Activated naive CD8-positive, alpha-beta T cell (primary cell): ENCODE measurements around the gene CTPS1.

Experiments used
- H3K27ac Mint-ChIP-seq: one replicate; pipeline ENCODE4 v1.8.0; 2021; ENCODE audit warnings: mixed read lengths
- H3K27me3 Mint-ChIP-seq: one replicate; pipeline ENCODE4 v1.8.0; 2021; ENCODE audit warnings: mixed read lengths
- H3K36me3 Mint-ChIP-seq: one replicate; pipeline ENCODE4 v1.8.0; 2021; ENCODE audit warnings: mixed read lengths
- H3K4me1 Mint-ChIP-seq: one replicate; pipeline ENCODE4 v1.8.0; 2021; ENCODE audit warnings: low read depth, mixed read lengths
- H3K4me3 Mint-ChIP-seq: one replicate; pipeline ENCODE4 v1.8.0; 2021; ENCODE audit warnings: mild to moderate bottlenecking, mixed read lengths
- H3K9me3 Mint-ChIP-seq: one replicate; pipeline ENCODE4 v1.8.0; 2021; ENCODE audit warnings: low read depth, mixed read lengths

Gene CTPS1

DNA sequence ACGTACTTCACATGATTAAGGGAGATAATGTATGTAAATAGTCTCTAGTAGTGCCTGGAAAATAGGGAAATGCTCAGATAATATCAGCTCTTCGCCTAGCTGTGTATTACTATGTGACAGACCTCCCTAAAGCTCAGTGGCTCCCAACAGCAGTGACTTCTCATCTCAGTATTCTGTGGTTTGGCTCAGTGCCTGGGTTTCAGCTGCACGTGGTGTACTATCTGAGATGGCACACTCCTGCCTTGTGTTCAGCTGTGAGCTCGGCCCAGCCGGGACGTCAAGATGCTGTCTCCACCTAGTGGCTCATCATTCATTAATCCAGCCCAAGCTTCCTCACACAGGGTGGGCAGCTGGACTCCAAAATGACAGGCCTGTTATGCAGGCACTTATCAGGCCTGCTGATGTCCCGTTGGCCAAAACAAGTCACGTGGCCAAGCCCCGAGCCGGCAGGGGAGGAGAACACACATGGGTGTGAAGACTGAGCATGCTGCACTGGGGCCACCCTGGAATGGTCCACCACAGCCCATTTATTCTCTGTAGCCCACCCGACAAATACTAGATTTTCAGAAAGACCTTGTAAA, 24.2 kb downstream of the CTPS1 start:
- peak overlapping the region; percentile 51 for H3K4me3 Mint-ChIP-seq
- peaks cover 18% of the 10 kb centered on the region for H3K36me3 Mint-ChIP-seq
- no peaks in the 10 kb centered on the region for H3K9me3 Mint-ChIP-seq
- H3K27ac Mint-ChIP-seq = peak overlapping the region; percentile 54
- H3K27me3 Mint-ChIP-seq = no peaks in the 10 kb centered on the region
- peaks cover 24% of the 10 kb centered on the region for H3K4me1 Mint-ChIP-seq

DNA sequence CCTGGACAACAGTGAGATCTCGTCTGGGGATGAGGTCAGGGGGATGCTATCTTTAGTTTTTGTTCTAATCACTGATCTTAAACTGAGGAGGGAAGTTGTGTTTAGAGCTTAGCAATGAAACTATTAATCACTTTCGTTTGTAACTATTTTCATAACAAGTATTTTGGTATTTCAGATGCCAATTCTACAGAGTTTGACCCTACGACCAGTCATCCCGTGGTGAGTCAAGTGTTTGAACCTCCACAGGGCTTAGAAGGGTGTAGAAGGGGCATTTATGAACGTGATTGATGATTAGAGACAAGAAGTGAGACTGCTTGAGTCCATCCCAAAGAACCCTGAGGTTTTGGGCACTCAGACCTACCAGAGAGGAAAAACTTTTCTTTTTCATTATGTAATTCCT, 26.4 kb downstream of the CTPS1 start:
- Mint-ChIP-seq H3K27ac (no peak overlapping the region), H3K27me3 (no peaks in the 10 kb centered on the region), H3K36me3 (peaks cover 16% of the 10 kb centered on the region)

GRCh38 chr1:41006942-41007865, 27.7 kb downstream of the CTPS1 start:
- Mint-ChIP-seq H3K27ac (no peak overlapping the region), H3K4me1 (peaks cover 17% of the 10 kb centered on the region), H3K4me3 (no peak overlapping the region), H3K9me3 (no peaks in the 10 kb centered on the region), H3K27me3 (no peaks in the 10 kb centered on the region), H3K36me3 (peaks cover 18% of the 10 kb centered on the region)

More for the DNA sequence above, 26.4 kb downstream of the CTPS1 start:
- H3K4me3 Mint-ChIP-seq = no peak overlapping the region
- peaks cover 22% of the 10 kb centered on the region for H3K4me1 Mint-ChIP-seq
- no peaks in the 10 kb centered on the region for H3K9me3 Mint-ChIP-seq

GRCh38 chr1:41009466-41009865, 30.0 kb downstream of the CTPS1 start:
- H3K27me3 Mint-ChIP-seq = no peaks in the 10 kb centered on the region
- no peak overlapping the region for H3K27ac Mint-ChIP-seq
- H3K4me3 Mint-ChIP-seq = no peak overlapping the region
- peaks cover 11% of the 10 kb centered on the region for H3K4me1 Mint-ChIP-seq
- no peaks in the 10 kb centered on the region for H3K9me3 Mint-ChIP-seq
- peaks cover 16% of the 10 kb centered on the region for H3K36me3 Mint-ChIP-seq

DNA sequence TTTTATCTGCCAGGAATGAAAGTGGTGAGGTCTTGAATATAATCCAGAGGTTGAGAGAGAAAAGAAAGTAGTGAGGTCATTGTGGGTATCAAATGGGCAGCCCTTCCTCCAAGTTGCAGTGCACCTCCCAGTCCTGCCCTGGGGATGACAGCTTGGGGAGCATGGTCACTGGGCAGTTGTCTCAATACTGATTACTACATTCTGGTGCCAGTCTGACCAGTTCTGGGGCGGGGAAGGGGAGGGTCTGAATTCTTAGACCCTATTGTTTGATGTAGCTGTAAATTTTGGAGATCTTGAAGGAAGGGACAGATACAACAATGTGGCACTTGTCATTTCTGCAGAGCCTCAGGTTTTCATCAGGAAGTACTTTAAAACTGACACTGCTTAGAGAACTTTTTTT, 30.8 kb downstream of the CTPS1 start:
- Mint-ChIP-seq H3K36me3 (peaks cover 16% of the 10 kb centered on the region), H3K4me3 (no peak overlapping the region), H3K27me3 (no peaks in the 10 kb centered on the region), H3K9me3 (no peaks in the 10 kb centered on the region), H3K4me1 (peaks cover 11% of the 10 kb centered on the region), H3K27ac (no peak overlapping the region)

DNA sequence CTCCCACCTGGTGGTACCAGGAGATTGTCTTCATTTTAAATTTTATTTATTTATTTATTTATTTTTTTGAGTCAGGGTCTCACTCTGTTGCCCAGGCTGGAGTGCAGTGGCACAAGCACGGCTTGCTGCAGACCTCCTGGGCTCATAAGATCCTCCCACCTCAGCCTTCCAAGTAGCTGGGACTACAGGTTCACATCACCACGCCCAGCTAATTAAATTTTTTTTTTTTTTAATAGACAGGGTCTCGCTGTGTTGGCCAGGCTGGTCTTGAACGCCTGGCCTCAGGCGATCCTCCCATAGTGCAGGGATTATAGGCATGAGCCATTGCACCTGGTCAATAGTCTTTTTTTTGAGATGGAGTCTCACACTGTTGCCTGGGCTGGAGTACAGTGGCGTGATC, 33.5 kb downstream of the CTPS1 start:
- Mint-ChIP-seq H3K27me3 (no peaks in the 10 kb centered on the region), H3K4me3 (no peak overlapping the region), H3K4me1 (peaks cover 11% of the 10 kb centered on the region), H3K27ac (no peak overlapping the region), H3K9me3 (no peaks in the 10 kb centered on the region), H3K36me3 (peaks cover 14% of the 10 kb centered on the region)

DNA sequence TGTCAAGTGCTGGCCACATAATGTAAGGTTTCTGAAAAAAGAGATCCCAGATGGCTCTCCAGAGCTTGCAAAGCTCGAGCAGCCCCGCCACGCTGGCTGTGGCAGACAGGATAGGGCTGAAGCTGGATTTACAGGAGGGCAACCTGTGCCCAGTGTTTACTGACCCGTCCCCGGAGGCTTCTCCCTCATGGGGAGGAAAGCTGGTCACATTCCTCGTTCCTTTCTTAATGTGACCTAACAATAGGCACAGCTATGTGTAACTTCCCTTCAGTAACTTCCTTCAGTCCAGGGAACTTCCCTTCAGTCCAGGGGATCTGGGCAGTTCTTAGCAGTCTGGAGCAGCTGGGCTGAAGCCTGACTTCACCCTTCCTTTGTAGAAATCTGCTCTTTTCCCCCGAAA, 34.3 kb downstream of the CTPS1 start:
- Mint-ChIP-seq H3K27ac (peak overlapping the region; percentile 11), H3K27me3 (no peaks in the 10 kb centered on the region), H3K36me3 (peaks cover 10% of the 10 kb centered on the region), H3K4me3 (no peak overlapping the region), H3K4me1 (peaks cover 11% of the 10 kb centered on the region), H3K9me3 (no peaks in the 10 kb centered on the region)

GRCh38 chr1:41014871-41015270, 35.4 kb downstream of the CTPS1 start:
- peak overlapping the region; percentile 16 for H3K27ac Mint-ChIP-seq
- peaks cover 8% of the 10 kb centered on the region for H3K36me3 Mint-ChIP-seq
- no peaks in the 10 kb centered on the region for H3K27me3 Mint-ChIP-seq
- peaks cover 11% of the 10 kb centered on the region for H3K4me1 Mint-ChIP-seq
- no peaks in the 10 kb centered on the region for H3K9me3 Mint-ChIP-seq
- no peak overlapping the region for H3K4me3 Mint-ChIP-seq

GRCh38 chr1:41015281-41015896, 35.9 kb downstream of the CTPS1 start:
- Mint-ChIP-seq H3K36me3 (peaks cover 8% of the 10 kb centered on the region), H3K27me3 (no peaks in the 10 kb centered on the region), H3K9me3 (no peaks in the 10 kb centered on the region), H3K4me1 (peaks cover 11% of the 10 kb centered on the region), H3K27ac (peak overlapping the region; percentile 17), H3K4me3 (no peak overlapping the region)

DNA sequence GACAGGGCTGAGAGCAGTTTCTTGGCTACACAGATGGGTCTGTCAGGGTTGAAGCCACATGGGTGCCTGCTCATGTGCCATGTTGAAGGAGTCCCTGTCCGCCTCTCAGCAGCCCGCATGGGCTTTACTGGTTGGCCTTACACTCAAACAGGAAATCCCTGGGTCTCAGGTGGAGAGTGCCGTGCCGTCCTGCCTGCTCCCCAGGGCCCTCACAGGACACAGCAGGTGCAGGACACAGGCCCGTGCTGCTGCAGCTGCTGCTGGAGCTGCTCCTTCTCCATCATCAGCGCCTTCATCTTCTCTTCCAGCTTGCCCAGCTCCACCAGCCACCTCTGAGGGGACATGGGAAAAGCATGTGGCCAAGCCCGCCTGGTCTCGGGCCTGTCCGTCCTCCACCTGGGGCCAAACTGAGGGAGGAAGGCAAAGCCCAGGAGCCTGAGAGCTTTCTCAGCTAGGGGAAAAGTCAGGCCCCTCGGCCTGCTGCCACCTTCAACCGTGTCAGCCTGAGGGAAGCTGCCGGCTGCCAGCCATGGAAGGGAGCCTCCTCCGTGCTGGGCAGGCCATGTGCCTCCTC, 36.5 kb downstream of the CTPS1 start:
- Mint-ChIP-seq H3K27me3 (no peaks in the 10 kb centered on the region), H3K9me3 (no peaks in the 10 kb centered on the region), H3K4me3 (no peak overlapping the region), H3K27ac (no peak overlapping the region), H3K36me3 (peaks cover 8% of the 10 kb centered on the region), H3K4me1 (peaks cover 11% of the 10 kb centered on the region)

GRCh38 chr1:41017141-41018017, 37.9 kb downstream of the CTPS1 start:
- H3K27ac Mint-ChIP-seq = no peak overlapping the region
- H3K9me3 Mint-ChIP-seq = no peaks in the 10 kb centered on the region
- H3K27me3 Mint-ChIP-seq = no peaks in the 10 kb centered on the region
- no peak overlapping the region for H3K4me3 Mint-ChIP-seq
- H3K36me3 Mint-ChIP-seq = peaks cover 4% of the 10 kb centered on the region
- H3K4me1 Mint-ChIP-seq = peaks cover 11% of the 10 kb centered on the region

DNA sequence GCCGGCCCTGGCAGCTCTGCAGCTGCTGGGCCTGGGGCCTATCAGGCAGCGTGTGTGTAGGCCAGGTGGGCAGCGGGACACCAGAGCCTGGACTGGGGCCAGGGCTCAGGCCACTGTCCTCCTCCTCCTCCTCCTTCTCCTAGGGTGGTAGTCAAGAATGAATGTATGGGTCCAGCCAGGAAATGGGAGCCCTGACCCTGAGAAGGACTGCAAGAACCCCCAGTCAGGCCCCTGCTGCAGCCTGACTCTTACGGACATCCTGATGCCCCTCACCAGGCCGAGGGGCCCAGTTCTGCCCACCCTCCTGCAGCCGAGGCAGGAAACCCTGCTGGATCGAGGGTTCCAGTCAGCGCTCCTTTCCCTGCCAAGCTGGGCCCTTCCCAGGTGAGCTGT, 38.5 kb downstream of the CTPS1 start:
- Mint-ChIP-seq H3K9me3 (no peaks in the 10 kb centered on the region), H3K27ac (no peak overlapping the region), H3K36me3 (no peaks in the 10 kb centered on the region), H3K4me1 (peaks cover 8% of the 10 kb centered on the region), H3K4me3 (no peak overlapping the region), H3K27me3 (no peaks in the 10 kb centered on the region)

- no peaks in the 10 kb centered on the region for H3K4me1 Mint-ChIP-seq
- no peaks in the 10 kb centered on the region for H3K27me3 Mint-ChIP-seq
- no peaks in the 10 kb centered on the region for H3K9me3 Mint-ChIP-seq
- no peaks in the 10 kb centered on the region for H3K36me3 Mint-ChIP-seq
- H3K27ac Mint-ChIP-seq = no peak overlapping the region
- no peak overlapping the region for H3K4me3 Mint-ChIP-seq
Observed at GRCh38 chr1:41019353-41019745, 39.9 kb downstream of the CTPS1 start.

DNA sequence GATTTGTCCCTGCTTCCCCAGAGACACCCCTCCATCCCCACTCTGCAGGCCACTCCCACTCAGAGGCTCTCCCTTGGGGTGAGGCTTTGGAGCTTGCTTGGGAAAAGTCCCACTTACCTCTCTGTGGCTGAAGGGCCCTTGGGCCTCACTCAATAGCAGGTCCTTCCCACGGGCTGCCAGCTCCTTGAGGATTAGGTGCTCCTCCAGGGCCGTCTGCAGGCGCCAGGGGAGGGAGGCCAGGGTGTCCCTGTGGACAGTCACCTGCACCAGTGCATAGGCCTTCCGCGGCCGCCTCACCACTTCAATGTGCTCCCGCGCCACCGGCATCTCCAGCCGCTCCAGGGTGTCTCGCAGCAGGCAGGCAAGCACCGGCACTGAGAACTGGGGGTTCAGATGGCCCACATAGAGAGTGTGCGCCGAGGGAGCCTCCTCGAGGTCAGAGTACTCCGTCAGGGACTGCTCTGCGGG, 40.6 kb downstream of the CTPS1 start:
- Mint-ChIP-seq H3K36me3 (no peaks in the 10 kb centered on the region), H3K27ac (no peak overlapping the region)

More for the DNA sequence above, 40.6 kb downstream of the CTPS1 start:
- H3K4me3 Mint-ChIP-seq = no peak overlapping the region
- H3K9me3 Mint-ChIP-seq = no peaks in the 10 kb centered on the region
- H3K27me3 Mint-ChIP-seq = no peaks in the 10 kb centered on the region
- H3K4me1 Mint-ChIP-seq = no peaks in the 10 kb centered on the region
